PC-9 (cell line): ENCODE results near the gene KCNK15. TPM values are rescaled to one million over a fixed set of nuclear protein-coding genes. Genes with fewer than 3 reads are reported as not detected.

Experiments used
- BruUV-seq: library from RNA; stranded (reverse); fragments of 400-500 nt; replicated peaks from 2 replicates; lab custom pipeline; 2021; lab: Mats Ljungman, UMichigan
- CTCF ChIA-PET: fragments of 300-600 bp; sonication (Branson Sonifier 250); formaldehyde crosslinking; loops from one replicate; lab custom pipeline; 2022; ENCODE audit warnings: antibody characterized with exemption; lab: Charles Lee
- POLR2A ChIA-PET: fragments of 300-600 bp; sonication (Branson Sonifier 250); formaldehyde crosslinking; loops from one replicate; lab custom pipeline; 2022; ENCODE audit warnings: antibody characterized with exemption; ENCODE audit not compliant: unreplicated experiment; lab: Charles Lee
- DNase-seq, 2 experiments: peaks; one replicate each; pipeline versions ENCODE4 v3.0.0 to v3.0.0-alpha.2; 2015 to 2022; ENCODE audit warnings: mixed read lengths in 1 of 2
- H2AFZ ChIP-seq: fragments of 200-600 bp; sonication (generic); 2 replicates; pipeline ENCODE4 v1.8.1; 2017; ENCODE audit warnings: antibody characterized with exemption
- H3F3A ChIP-seq: fragments of 200-600 bp; sonication (generic); 2 replicates; pipeline ENCODE4 v1.8.1; 2017; ENCODE audit warnings: antibody characterized with exemption, mild to moderate bottlenecking, low read depth; ENCODE audit not compliant: insufficient read depth
- H3K27ac ChIP-seq: fragments of 200-600 bp; sonication (generic); 2 replicates; pipeline ENCODE4 v1.6.1; 2016; ENCODE audit warnings: mixed run types
- H3K27me3 ChIP-seq: fragments of 200-600 bp; sonication (generic); 2 replicates; pipeline ENCODE4 v1.6.1; 2016; ENCODE audit warnings: low read depth, mixed run types; ENCODE audit not compliant: insufficient read depth
- H3K36me3 ChIP-seq: fragments of 200-600 bp; sonication (generic); 2 replicates; pipeline ENCODE4 v1.6.1; 2016; ENCODE audit warnings: low read depth, mixed run types
- H3K4me1 ChIP-seq: fragments of 200-600 bp; sonication (generic); replicated peaks from 2 replicates; pipeline ENCODE4 v1.6.1; 2016; ENCODE audit warnings: mixed run types; ENCODE audit not compliant: insufficient read depth
- H3K4me2 ChIP-seq: fragments of 200-600 bp; sonication (generic); 2 replicates; pipeline ENCODE4 v1.6.1; 2017; ENCODE audit warnings: mixed run types
- H3K4me3 ChIP-seq: fragments of 200-600 bp; sonication (generic); 2 replicates; pipeline ENCODE4 v1.6.1; 2016; ENCODE audit warnings: mixed run types
- H3K79me2 ChIP-seq: fragments of 200-600 bp; sonication (generic); 2 replicates; pipeline ENCODE4 v1.6.1; 2017; ENCODE audit warnings: low read depth, mixed run types
- H3K9me2 ChIP-seq: fragments of 200-600 bp; sonication (generic); 2 replicates; pipeline ENCODE4 v1.8.1; 2017; ENCODE audit warnings: mild to moderate bottlenecking; ENCODE audit not compliant: insufficient read depth
- H3K9me3 ChIP-seq: fragments of 200-600 bp; sonication (generic); 2 replicates; pipeline ENCODE4 v1.8.1; 2016; ENCODE audit warnings: low read depth; ENCODE audit not compliant: insufficient read depth
- H4K20me1 ChIP-seq: fragments of 200-600 bp; sonication (generic); 2 replicates; pipeline ENCODE4 v1.8.1; 2017; ENCODE audit not compliant: insufficient read depth
- CTCF ChIP-seq: fragments of 200-600 bp; sonication (generic); conservative IDR thresholded peaks from 2 replicates; pipeline ENCODE4 v1.6.1; 2017; ENCODE audit warnings: mixed run types, antibody characterized with exemption, mild to moderate bottlenecking, moderate library complexity
- EZH2 ChIP-seq: fragments of 200-600 bp; sonication (generic); IDR thresholded peaks from 2 replicates; pipeline ENCODE4 v1.8.0; 2017; ENCODE audit warnings: antibody characterized with exemption, low read depth
- intact Hi-C: fragments of 100-400 bp; cut with micrococcal nuclease; formaldehyde crosslinking; loops from one replicate; pipeline ENCODE4 v1.10.0; 2022; ENCODE audit not compliant: unreplicated experiment
- total RNA-seq: library from RNA; stranded (reverse); gene quantifications from 2 replicates; pipeline ENCODE4 v1.2.3, GENCODE V29; 2021

KCNK15 gene
- total RNA-seq, 1 experiment from 2014 or later = 0.26 TPM

- Histone ChIP-seq H3K4me2 (peak overlapping the region; percentile 72), H3K4me1 (peaks cover 37% of the 10 kb centered on the region), H2AFZ (no peak overlapping the region), H3K27ac (peak overlapping the region; percentile 49), H3K4me3 (peak overlapping the region; percentile 4; the same call in 1 of the 2 replicates), H3K36me3 (no peaks in the 10 kb centered on the region), H3F3A (peaks cover 30% of the 10 kb centered on the region), H3K9me2 (no peaks in the 10 kb centered on the region), H3K9me3 (no peaks in the 10 kb centered on the region), H4K20me1 (no peaks in the 10 kb centered on the region), H3K27me3 (no peaks in the 10 kb centered on the region), H3K79me2 (no peaks in the 10 kb centered on the region)
- BruUV-seq = no TSS peak
- ChIA-PET POLR2A (interaction anchor here (0.5 to 0.6 kb wide), 2 partner anchors 28 to 176 kb away, joined by 3 to 4 read pairs; no protein-coding TSS in a partner anchor), CTCF (interaction anchor here (0.6 to 1.6 kb wide), 3 partner anchors 9 to 43 kb away, joined by 3 to 9 read pairs (median 4); no protein-coding TSS in a partner anchor)
- peak; percentile 96 to 98 for DNase-seq
- TF ChIP-seq CTCF (no peak), EZH2 (no peak)
- intact Hi-C loops = loop anchor here (1.0 kb wide), 2 partner anchors 8 to 36 kb away; no protein-coding TSS in a partner anchor
Observed at GRCh38 chr20:44728801-44729443, 16.7 kb upstream of the KCNK15 start.

- H3K27me3 ChIP-seq = no peaks in the 10 kb centered on the region
- H3F3A ChIP-seq = peaks cover 30% of the 10 kb centered on the region
- intact Hi-C loops = loop anchor here (5.0 kb wide), 1 partner anchor 253 kb away; the partner anchor contains the start of gene TTPAL
- ChIA-PET CTCF (interaction anchor here (0.6 to 1.6 kb wide), 3 partner anchors 44 to 420 kb away, joined by 3 to 9 read pairs (median 8); partner anchors contain the start of gene FITM2), POLR2A (interaction anchor here (0.5 to 1.0 kb wide), 2 partner anchors 275 to 563 kb away, joined by 3 to 4 read pairs; no protein-coding TSS in a partner anchor)
- H3K4me1 ChIP-seq = peaks cover 40% of the 10 kb centered on the region
- H3K9me3 ChIP-seq = no peaks in the 10 kb centered on the region
- TF ChIP-seq CTCF (no peak), EZH2 (no peak)
- H3K4me3 ChIP-seq = no peak overlapping the region
- DNase-seq = peak; percentile 53 to 97
- H3K9me2 ChIP-seq = no peaks in the 10 kb centered on the region
- no peaks in the 10 kb centered on the region for H4K20me1 ChIP-seq
- no peak overlapping the region for H2AFZ ChIP-seq
- peak overlapping the region; percentile 72 for H3K4me2 ChIP-seq
- no TSS peak for BruUV-seq
- H3K36me3 ChIP-seq = no peaks in the 10 kb centered on the region
- no peaks in the 10 kb centered on the region for H3K79me2 ChIP-seq
- peak overlapping the region; percentile 78 for H3K27ac ChIP-seq
Observed at GRCh38 chr20:44730441-44730840, 15.2 kb upstream of the KCNK15 start.

GRCh38 chr20:44731657-44732056, 14.0 kb upstream of the KCNK15 start:
- Histone ChIP-seq H3K9me2 (no peaks in the 10 kb centered on the region), H3K4me1 (peaks cover 48% of the 10 kb centered on the region), H3K36me3 (no peaks in the 10 kb centered on the region), H2AFZ (no peak overlapping the region), H3K9me3 (no peaks in the 10 kb centered on the region), H3K79me2 (no peaks in the 10 kb centered on the region), H3F3A (peaks cover 33% of the 10 kb centered on the region), H3K4me2 (no peak overlapping the region), H3K27ac (no peak overlapping the region), H4K20me1 (no peaks in the 10 kb centered on the region), H3K27me3 (no peaks in the 10 kb centered on the region), H3K4me3 (no peak overlapping the region)
- intact Hi-C loops = loop anchor here (2.0 to 5.0 kb wide), 3 partner anchors 121 to 343 kb away; partner anchors contain the start of gene TTPAL
- ChIA-PET POLR2A (interaction anchor here (0.6 kb wide), 1 partner anchor 80 kb away, joined by 15 read pairs; no protein-coding TSS in a partner anchor), CTCF (interaction anchor here (0.8 to 2.8 kb wide), 3 partner anchors 16 to 47 kb away, joined by 5 to 38 read pairs (median 11); partner anchors contain the start of gene CCN5)
- TF ChIP-seq CTCF = no peak
- DNase-seq = no peak
- BruUV-seq = no TSS peak
